Kidney tubule cell (primary cell): ENCODE results near the gene CDC42EP1.

Experiments used
- DNase-seq: peaks from one replicate; pipeline ENCODE4 v3.0.0-alpha.2; 2018; ENCODE audit warnings: low spot score

Gene CDC42EP1

GRCh38 chr22:37560608-37561211, 430 bp downstream of the CDC42EP1 start:
- DNase-seq = peak; percentile 82

GRCh38 chr22:37561212-37562048, 1.1 kb downstream of the CDC42EP1 start:
- peak; percentile 92 for DNase-seq

- no peak for DNase-seq
Measured at GRCh38 chr22:37562049-37562875, 2.0 kb downstream of the CDC42EP1 start.

- DNase-seq = peak; percentile 98
Measured at GRCh38 chr22:37563153-37564081, 3.1 kb downstream of the CDC42EP1 start.

- no peak for DNase-seq
Measured at GRCh38 chr22:37564111-37564711, 3.9 kb downstream of the CDC42EP1 start.

GRCh38 chr22:37565830-37566229, 5.5 kb downstream of the CDC42EP1 start:
- no peak for DNase-seq

- no peak for DNase-seq
Measured at GRCh38 chr22:37566329-37566837, 6.1 kb downstream of the CDC42EP1 start.

- peak; percentile 89 for DNase-seq
Measured at GRCh38 chr22:37566903-37567798, 6.9 kb downstream of the CDC42EP1 start.

- DNase-seq = no peak
Measured at GRCh38 chr22:37568012-37568411, 7.7 kb downstream of the CDC42EP1 start.

- DNase-seq = no peak
Measured at GRCh38 chr22:37568448-37569008, 8.2 kb downstream of the CDC42EP1 start.

GRCh38 chr22:37569009-37569920, 9.0 kb downstream of the CDC42EP1 start:
- DNase-seq = no peak

GRCh38 chr22:37569921-37570660, 9.8 kb downstream of the CDC42EP1 start:
- DNase-seq = no peak

- DNase-seq = no peak
Measured at GRCh38 chr22:37570661-37570976, 10.3 kb downstream of the CDC42EP1 start.

GRCh38 chr22:37571258-37571991, 11.1 kb downstream of the CDC42EP1 start:
- DNase-seq = peak; percentile 67

GRCh38 chr22:37571992-37572373, 11.7 kb downstream of the CDC42EP1 start:
- DNase-seq = no peak

GRCh38 chr22:37575490-37576003, 15.3 kb downstream of the CDC42EP1 start:
- no peak for DNase-seq

- DNase-seq = no peak
Measured at GRCh38 chr22:37578002-37578401, 17.7 kb downstream of the CDC42EP1 start.
